Testis (tissue), 3 donors: ENCODE data around the gene RARA. TPM values are rescaled to one million over a fixed set of nuclear protein-coding genes. Genes with fewer than 3 reads are reported as not detected.
A peak's percentile ranks its signal among the peaks of the same experiment; 100 is the strongest.

Experiments
- DNase-seq: peaks from one replicate; pipeline ENCODE4 v3.0.0-alpha.2; 2019
- H3K27ac ChIP-seq, 2 donors: fragments of 200-600 bp; sonication (generic); one replicate each; pipeline ENCODE4 v1.5.1; 2019
- H3K27me3 ChIP-seq: fragments of 200-600 bp; sonication (generic); one replicate; pipeline ENCODE4 v1.5.1; 2019
- H3K36me3 ChIP-seq: fragments of 200-600 bp; sonication (generic); one replicate; pipeline ENCODE4 v1.5.1; 2017; ENCODE audit warnings: low read depth; ENCODE audit errors: missing control alignments
- H3K4me1 ChIP-seq: fragments of 200-600 bp; sonication (generic); one replicate; pipeline ENCODE4 v1.5.1; 2019
- H3K4me3 ChIP-seq, 2 donors: fragments of 200-600 bp; sonication (generic); one replicate each; pipeline ENCODE4 v1.5.1; 2017 to 2019
- H3K9me3 ChIP-seq: fragments of 200-600 bp; sonication (generic); one replicate; pipeline ENCODE4 v1.5.1; 2017
- POLR2A ChIP-seq: fragments of 450-650 bp; IDR thresholded peaks from one replicate; pipeline ENCODE4 v1.6.1; 2017; ENCODE audit warnings: antibody characterized with exemption, mild to moderate bottlenecking, moderate library complexity
- WGBS, 2 donors: methylation state at CpG; one replicate each; pipeline ENCODE4 v1.1.5; 2018; 5-methylcytosine and 5-hydroxymethylcytosine counted together
- intact Hi-C: fragments of 100-400 bp; cut with DNase I; formaldehyde crosslinking; loops from one replicate; pipeline ENCODE4 v1.15.1; 2023; ENCODE audit warnings: low total_unique reads
- polyA plus RNA-seq: library from polyadenylated mRNA; stranded (reverse); fragments of 350-450 nt; fragmentation: Illumina TruSeq; extraction: RNeasy Lipid Tissue Mini Kit (QIAGEN cat#74804); gene quantifications from one replicate; pipeline ENCODE4 v1.2.3, GENCODE V29; 2014; ENCODE audit warnings: low read depth, low replicate concordance; ENCODE audit not compliant: insufficient read depth
- total RNA-seq, 2 donors: library from RNA; depleted of rRNA; stranded (reverse); fragments of >200 nt; gene quantifications; one replicate each; pipeline ENCODE4 v1.2.3, GENCODE V29; 2016
- TF ChIP-seq, protein P1 (sequence below), 3 experiments: fragments of 450-650 bp in 2 of 3; fragments of 200-600 bp in 1 of 3; sonication (generic) in 1 of 3; IDR thresholded peaks; one replicate each; pipeline ENCODE4 v1.5.1; 2016 to 2019; ENCODE audit warnings: antibody characterized with exemption in 3 of 3, mild to moderate bottlenecking in 2 of 3, moderate library complexity in 1 of 3

RARA gene
- total and polyA plus RNA-seq, 3 donors from 2014 or later = 49.8 to 66.0 (median 65.5) TPM

DNA sequence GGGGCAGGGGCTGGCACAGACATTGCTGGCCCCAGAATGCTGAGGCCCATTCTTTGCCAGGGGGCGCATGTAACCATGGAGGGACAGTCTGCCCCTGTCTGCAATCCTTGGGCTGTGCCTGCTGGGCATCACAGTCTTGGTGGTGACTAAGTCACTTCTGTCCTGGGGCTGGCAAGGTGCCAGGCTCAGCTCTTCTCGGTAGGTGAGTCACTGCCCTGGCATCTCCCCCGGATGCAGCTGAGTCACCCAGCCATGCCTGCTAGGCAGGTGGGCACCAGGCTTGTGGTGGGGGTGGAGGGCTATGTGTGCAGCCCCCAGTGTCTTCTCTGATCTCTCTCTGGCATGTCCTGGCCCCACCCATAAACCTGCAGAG is 5.6 kb downstream of the RARA start:
- DNase-seq = no peak
- TF ChIP-seq, protein P1, sequence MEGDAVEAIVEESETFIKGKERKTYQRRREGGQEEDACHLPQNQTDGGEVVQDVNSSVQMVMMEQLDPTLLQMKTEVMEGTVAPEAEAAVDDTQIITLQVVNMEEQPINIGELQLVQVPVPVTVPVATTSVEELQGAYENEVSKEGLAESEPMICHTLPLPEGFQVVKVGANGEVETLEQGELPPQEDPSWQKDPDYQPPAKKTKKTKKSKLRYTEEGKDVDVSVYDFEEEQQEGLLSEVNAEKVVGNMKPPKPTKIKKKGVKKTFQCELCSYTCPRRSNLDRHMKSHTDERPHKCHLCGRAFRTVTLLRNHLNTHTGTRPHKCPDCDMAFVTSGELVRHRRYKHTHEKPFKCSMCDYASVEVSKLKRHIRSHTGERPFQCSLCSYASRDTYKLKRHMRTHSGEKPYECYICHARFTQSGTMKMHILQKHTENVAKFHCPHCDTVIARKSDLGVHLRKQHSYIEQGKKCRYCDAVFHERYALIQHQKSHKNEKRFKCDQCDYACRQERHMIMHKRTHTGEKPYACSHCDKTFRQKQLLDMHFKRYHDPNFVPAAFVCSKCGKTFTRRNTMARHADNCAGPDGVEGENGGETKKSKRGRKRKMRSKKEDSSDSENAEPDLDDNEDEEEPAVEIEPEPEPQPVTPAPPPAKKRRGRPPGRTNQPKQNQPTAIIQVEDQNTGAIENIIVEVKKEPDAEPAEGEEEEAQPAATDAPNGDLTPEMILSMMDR (IDR thresholded peaks at IDR 0.05) = no peak
- no peak for TF ChIP-seq POLR2A
- WGBS, 2 donors = 35 to 55% methylated on average over 3 of the region's 3 CpGs
- Histone ChIP-seq H3K36me3 (no peaks in the 10 kb centered on the region), H3K4me3 (no peak overlapping the region), H3K27me3 (no peaks in the 10 kb centered on the region), H3K9me3 (no peaks in the 10 kb centered on the region), H3K4me1 (peaks cover 60% of the 10 kb centered on the region), H3K27ac (no peak overlapping the region)
- intact Hi-C loops = no loop called here

DNA sequence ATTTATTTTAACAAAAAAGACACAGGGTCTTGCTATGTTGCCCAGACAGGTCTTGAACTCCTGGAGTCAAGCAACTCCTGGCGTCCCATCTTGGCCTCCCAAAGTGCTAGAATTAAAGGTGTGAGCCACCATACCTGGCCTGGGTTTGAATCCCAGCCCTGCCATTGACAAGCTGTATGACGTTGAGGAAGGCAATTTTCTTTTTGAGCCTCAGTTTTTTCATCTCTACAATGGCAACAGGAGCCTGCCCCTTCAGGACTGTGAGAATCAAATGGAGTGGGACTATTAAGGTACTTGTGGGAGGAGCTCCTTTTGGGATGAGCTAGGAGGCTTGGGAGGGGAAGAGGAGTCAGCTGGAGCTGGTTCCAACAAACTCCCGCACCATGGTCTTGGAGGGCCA is 6.2 kb downstream of the RARA start:
- H3K27ac ChIP-seq = no peak overlapping the region
- H3K9me3 ChIP-seq = no peaks in the 10 kb centered on the region
- 86 to 87% methylated on average over 2 to 3 of the region's 3 CpGs for WGBS, 2 donors
- no peaks in the 10 kb centered on the region for H3K27me3 ChIP-seq
- TF ChIP-seq, protein P1 (IDR thresholded peaks at IDR 0.05) = no peak
- no peak for TF ChIP-seq POLR2A
- H3K36me3 ChIP-seq = no peaks in the 10 kb centered on the region
- intact Hi-C loops = no loop called here
- H3K4me3 ChIP-seq = no peak overlapping the region
- no peak for DNase-seq
- H3K4me1 ChIP-seq = peaks cover 60% of the 10 kb centered on the region

DNA sequence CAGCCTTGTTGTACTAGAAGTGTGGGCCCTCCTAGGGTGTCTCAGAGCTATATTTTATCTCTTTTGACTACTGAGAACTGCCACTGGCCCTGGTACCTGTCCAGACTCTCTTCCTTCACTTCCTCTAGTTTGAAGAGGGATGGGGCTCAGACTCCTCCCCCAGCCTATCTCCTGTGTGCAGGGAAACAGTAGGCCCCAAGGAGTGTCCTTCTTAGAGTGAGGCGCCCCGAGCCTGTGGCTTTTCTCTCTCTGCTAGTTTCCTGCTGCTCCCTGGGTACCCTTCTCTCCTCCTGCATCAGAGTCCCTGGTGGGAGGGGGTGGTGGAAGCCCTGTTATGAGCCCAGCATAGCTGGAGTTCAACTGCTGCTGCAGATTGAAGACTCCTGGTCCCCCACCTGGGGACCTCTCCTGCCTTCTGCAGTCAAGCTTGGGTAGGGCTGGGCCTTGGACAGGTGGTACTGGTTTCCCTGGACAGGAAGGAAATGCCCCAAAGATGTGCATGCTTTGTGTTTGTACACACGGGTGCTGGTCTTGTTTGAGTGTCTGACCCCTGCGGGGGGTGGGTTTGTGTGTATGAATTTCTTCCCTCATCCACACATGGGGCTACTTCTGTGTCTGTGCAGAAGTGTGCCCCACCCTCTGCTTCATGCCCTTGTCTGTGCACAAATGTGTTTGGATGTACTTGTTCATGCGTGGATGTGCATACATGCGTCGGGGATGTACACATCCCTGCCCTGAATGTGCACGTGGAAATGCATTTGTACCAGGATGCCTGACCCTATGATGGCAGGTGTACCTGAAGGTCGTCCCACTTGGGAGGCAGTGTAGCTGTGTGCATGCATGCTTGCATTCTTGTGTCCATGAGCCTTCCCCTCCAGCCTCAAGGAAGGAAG is 6.9 kb downstream of the RARA start:
- Histone ChIP-seq H3K27ac (no peak overlapping the region), H3K4me1 (peaks cover 60% of the 10 kb centered on the region), H3K9me3 (no peaks in the 10 kb centered on the region), H3K27me3 (no peaks in the 10 kb centered on the region), H3K36me3 (no peaks in the 10 kb centered on the region), H3K4me3 (peak overlapping the region; percentile 0 to 100)
- WGBS, 2 donors = 45 to 53% methylated on average over 3 to 9 of the region's 9 CpGs
- TF ChIP-seq, protein P1 (IDR thresholded peaks at IDR 0.05) = no peak
- no peak for TF ChIP-seq POLR2A
- no peak for DNase-seq
- intact Hi-C loops = no loop called here

DNA sequence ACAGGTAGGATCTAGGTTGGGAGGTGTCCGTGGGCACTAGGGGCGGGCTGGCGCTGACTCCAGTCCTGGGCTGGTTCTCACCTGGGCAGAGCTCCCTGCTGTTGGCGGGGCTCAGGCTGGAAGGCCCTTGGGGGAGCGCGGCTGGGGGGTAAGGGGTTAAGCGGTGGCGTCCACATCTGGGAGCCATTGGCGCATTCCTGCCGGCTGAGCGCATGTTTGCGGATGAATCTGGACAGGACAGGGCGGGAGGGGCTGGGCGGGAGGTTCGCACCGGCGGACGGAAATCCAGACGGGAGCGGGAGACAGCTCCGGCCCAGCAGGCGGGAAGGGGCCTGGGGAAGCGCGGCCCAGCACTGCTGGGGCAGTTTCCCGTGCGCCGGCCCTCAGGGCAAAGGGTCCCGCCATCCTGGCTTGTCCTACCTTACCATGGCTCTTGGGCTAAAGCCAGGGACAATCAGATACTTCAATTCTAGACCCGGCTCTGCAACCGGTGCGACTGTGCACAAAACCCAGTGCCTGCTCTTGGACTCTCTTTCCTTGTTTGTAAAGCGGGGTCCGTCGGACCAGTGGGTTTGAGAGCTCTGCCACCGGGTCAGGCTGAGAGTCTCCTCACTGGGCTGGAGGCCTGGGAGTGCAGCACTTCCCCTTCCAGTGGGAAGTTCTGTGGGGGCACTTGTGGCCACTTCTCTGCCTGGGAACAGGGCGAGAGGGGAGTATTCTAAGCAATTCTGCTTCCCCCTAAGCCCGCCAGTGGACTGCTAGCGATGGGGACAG is 7.8 kb downstream of the RARA start:
- Histone ChIP-seq H3K9me3 (no peaks in the 10 kb centered on the region), H3K4me1 (peaks cover 60% of the 10 kb centered on the region), H3K36me3 (no peaks in the 10 kb centered on the region), H3K27me3 (no peaks in the 10 kb centered on the region), H3K27ac (peak overlapping the region; percentile 50 to 96), H3K4me3 (peak overlapping the region; percentile 0 to 100)
- no peak for TF ChIP-seq POLR2A
- TF ChIP-seq, protein P1 (IDR thresholded peaks at IDR 0.05) = no peak
- DNase-seq = no peak
- WGBS, 2 donors = 13 to 15% methylated on average over 15 to 38 of the region's 38 CpGs
- intact Hi-C loops = no loop called here
